Measurements from ENCODE around the gene EPHA3.

Gene EPHA3

DNA sequence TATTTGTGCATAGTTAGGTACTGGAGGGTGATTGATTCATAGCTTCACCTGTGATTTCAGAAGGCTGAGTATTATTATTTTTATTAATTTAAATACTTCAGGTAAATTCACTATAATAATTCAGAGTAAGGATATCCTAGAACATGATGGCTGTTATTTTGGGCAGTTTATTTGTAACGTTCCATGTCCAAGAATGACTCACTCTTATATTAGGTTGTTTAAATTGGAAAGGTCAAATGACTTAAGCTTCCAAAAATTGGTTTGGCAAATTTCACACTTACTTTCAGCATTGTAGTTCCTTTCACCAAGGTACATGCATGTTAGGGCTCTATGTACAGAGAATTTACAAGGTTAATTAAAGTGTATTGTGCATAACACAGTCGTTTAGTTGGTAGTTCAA, 120.2 kb downstream of the EPHA3 start:
- no peak for DNase-seq (ENCODE audit: low spot score)

DNA sequence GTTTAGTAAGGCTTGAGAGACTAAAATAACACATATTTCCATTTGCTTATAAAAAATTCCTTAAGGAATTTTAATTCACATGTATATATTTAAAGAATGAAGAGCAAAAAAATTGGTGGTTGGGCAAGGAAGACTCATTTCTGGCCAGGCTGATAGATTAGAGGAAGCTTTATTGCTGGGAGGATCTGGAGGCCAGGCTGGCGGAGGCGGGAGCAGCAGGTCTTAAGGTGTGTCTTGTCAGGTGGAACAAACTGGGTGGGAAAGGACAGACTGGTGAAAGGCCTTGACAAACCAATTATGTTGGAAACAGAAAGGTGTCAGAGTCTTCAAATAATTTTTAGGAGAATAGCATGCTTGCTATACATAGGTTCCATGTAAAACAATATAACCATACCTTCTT, 124.7 kb downstream of the EPHA3 start:
- no peak for DNase-seq (ENCODE audit: low spot score)

DNA sequence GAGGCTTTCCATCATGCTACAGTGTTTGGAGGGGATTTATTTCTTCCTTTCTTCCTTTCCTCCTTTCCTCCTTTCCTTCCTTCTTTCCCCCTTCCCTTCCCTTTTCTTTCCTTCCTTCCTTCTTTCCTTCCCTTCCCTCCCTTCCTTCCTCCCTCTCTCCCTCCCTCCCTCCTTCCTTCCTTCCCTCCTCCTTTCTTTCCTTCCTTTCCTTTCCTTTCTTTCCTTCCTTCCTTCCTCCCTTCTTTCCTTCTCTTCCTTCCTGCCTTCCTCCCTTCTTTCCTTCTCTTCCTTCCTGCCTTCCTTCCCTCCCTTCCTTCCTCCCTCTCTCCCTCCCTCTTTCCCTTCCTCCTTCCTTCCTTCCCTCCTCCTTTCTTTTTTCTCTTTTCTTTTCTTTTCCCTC, 127.2 kb downstream of the EPHA3 start:
- DNase-seq (ENCODE audit: low spot score) = no peak

DNA sequence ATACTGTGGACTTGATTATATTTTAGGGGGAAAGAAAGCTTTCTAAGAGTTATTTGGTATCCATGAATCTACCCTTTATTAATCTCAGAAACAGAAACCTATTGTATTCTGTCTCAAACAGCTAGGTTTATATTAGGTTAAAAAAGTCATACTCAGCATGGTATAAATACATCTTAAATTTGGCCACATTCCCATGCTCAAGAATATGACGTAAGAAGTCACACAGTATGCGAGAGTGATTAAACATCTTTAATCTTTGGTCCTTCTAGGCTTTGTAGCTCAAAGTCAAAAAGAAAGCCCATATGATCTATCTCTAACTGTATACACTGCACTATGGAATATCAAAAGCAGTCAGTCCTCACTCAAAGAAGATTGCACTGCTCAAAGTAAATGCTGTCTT, 131.4 kb downstream of the EPHA3 start:
- DNase-seq (ENCODE audit: low spot score) = no peak

DNA sequence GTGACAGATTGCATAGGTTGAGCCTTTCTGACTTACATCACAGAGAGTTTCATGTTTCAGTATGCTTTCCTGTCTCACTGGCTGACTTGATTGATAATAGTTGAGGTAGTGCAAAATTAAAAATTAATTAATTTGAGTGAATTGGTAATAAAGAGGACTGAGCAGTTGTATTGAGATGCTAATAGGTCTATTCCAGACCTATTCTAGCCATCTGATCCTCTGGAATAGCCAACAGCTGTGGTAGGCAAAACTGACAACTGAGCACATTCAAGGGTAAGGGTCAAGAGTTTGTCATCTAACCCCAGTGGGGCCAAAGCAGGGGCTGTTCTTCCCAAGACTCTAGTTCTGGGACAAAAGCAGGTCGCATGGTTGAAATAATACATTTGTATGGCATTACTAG, 132.4 kb downstream of the EPHA3 start:
- DNase-seq (ENCODE audit: low spot score) = no peak

DNA sequence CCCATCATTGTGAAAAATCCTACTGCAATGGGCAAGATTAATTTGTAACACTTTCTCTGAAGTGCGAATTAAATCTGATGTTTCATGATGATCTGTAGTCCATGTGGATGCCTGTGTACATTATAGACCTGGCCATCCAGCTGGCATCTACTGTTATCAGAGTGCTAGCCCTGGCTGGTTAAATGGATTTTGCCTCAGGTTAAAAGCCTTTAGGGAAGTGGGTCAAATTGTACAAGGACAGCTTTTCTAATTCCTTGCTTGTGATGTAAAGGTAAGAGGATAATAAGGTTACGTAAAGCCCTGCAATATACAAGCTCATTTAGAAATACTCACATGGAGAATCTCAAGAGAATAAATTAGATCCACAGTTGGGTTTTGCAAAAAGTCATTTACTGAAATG, 138.2 kb downstream of the EPHA3 start:
- no peak for DNase-seq (ENCODE audit: low spot score)

DNA sequence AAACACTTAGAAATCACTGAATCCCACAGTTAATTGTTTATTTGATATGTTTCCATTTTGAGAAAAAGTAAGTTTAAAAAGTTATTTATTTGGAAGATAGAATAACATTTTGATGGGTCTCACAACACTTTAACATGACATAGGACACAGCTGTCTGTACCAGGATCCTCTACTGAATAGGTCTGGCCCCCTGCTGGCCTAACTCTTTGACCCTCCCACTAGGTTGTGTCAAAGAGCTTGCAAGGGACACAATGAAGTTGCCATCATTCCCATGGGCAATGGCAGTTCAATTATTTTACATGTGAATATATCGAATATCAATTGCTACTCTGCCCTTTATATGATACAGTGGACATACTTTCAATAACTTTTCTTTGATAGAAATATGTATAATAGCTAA, 138.9 kb downstream of the EPHA3 start:
- no peak for DNase-seq (ENCODE audit: low spot score)

DNA sequence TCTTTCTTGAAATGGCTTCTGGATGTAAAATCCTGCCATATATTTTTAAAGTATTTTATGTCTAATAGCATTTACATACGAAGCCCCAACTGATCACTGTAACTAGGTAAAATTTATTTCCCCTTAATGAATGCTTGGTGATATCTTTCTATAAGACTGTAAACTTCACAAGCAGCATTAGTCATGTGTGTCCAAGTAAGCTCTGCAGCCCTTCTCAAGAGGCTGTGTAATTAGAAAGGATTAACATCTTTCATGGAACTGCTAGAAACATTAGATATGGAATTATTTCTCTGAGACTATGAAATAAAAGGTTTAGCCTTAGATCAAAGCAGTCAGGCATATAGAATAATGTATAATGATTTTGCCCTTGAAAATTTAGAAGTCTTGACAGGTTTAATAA, 143.3 kb downstream of the EPHA3 start:
- no peak for DNase-seq (ENCODE audit: low spot score)

DNA sequence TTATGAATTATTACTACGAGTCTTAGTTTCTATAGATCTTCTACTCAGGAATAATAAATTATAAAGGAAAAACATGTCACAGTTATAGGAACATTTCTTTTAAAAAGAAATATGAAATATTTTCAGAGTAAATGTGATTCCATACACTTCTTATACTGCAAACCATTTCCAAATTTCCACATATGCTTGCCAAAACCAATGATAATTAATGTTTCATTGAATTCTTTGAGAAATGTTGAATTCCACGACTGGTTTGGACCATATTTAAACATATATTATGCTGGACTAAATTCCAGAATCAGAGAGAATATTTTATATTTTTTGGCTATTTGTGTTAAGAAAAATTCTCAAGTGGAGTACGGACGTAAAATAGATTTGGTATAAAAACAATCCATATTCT, 144.6 kb downstream of the EPHA3 start:
- DNase-seq (ENCODE audit: low spot score) = no peak

DNA sequence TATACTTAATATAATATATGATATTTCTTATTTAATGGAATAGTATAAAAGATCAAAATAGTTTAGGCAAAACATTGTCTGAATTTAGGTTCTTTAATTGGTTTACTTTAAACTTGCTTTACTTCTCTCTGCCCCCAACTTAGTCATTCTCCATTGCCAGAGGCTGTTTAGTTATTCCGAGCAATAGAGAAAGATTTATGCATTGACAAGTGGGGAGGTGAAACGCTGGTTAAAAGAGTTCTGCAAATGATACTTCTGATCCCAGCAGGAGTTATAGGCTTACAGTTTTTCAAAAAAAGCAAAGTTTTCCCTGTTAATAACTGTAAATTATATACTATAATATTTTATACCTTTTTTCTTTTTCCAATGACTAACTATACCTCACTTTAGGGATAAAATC, 145.4 kb downstream of the EPHA3 start:
- no peak for DNase-seq (ENCODE audit: low spot score)

DNA sequence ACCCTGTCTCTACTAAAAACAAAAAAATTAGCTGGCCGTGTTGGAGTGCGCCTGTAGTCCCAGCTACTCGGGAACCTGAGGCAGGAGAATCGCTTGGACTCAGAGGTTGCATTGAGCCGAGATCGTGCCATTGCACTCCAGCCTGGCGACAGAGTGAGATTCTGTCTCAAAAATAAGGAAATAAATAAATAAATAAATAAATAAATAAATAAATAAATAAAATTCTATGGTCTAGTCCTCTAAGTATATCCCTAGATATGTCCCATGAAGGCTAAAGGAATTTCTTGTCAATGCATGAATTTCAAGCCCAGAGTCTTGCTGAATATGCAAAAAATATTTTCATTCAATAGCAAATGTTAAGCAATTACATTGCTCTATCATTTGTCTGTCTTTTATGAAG, 149.0 kb downstream of the EPHA3 start:
- no peak for DNase-seq (ENCODE audit: low spot score)

DNA sequence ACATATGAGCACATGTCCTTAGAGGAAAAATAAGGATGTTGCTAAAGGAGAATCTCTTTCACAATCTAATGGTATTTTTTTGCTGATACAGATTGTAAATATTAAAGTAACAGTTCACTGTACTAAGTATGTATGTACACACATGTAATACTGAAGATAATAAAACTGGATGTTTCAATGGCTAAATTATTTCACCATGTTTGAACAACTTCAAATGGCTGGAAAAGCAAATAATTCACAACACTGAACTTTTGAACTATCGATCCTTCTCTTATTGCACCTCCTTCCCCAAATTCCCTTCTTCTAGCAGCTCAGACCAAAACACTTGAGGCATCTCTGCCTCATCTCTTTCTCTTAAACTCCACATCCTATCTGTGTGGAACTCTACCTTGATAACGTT, 149.5 kb downstream of the EPHA3 start:
- no peak for DNase-seq (ENCODE audit: low spot score)

DNA sequence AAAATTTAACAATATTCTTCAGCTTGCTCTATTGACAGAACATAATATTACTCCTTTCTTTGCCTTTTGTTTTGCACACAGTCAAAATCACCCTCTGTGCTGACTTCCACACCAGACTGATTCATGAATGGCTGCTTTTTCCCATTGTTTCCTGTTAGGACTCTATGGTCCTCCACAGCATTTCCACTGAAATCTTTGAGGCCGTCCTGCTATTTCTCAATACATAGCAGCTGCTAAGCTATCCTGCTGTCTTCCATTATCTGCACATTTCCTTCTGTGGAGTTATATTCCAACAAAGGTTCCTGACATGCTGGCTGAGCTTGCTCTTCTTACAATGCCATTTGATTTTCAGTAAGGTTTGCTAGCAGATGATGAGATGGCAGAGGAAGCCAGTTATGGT, 153.3 kb downstream of the EPHA3 start:
- DNase-seq (ENCODE audit: low spot score) = no peak

DNA sequence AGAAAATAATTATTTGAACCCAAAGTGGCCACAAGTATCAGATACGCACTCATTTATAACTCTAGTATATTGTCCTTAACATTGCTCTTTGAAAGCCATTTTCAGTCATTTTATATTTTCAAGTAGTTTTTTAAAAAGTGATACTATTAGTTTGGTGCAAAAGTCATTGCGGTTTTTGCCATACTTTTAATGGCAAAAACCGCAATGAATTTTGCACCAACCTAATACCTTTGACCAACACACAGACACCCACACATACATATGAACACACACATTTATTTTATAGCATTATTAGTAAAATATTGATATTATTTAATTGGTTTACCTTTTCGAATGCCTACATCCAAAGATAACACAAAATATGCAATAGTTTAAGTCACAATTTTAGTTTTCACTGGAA, 154.3 kb downstream of the EPHA3 start:
- no peak for DNase-seq (ENCODE audit: low spot score)

DNA sequence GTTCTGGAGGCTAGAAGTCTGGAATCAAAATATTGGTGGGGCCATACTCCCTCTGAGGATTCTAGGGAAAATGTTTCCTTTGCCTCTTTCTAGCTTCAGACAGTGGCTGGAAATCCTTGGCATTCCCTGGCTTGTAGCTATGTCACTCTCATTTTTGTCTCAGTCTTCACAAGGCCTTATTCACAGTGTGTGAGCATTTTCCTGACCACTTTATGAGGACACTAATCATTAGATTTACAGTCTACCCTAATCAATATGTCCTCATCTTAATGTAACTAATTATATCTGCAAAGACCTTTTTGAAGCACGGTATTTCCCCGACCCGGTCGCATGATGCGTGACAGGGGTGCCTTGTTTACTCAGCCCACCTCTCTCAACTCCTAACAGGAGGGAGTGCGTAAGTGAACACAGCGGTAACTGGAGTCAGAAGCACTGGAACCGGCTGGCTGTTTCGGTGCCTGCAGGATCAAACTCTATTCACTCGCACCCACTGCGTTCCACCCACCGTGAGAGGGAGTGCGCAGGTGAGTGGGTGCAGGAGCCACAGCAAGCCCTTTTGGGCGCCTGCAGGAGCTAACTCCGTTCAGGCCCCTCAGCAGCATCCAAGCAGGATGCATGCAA, 155.0 kb downstream of the EPHA3 start:
- DNase-seq (ENCODE audit: low spot score) = no peak

DNA sequence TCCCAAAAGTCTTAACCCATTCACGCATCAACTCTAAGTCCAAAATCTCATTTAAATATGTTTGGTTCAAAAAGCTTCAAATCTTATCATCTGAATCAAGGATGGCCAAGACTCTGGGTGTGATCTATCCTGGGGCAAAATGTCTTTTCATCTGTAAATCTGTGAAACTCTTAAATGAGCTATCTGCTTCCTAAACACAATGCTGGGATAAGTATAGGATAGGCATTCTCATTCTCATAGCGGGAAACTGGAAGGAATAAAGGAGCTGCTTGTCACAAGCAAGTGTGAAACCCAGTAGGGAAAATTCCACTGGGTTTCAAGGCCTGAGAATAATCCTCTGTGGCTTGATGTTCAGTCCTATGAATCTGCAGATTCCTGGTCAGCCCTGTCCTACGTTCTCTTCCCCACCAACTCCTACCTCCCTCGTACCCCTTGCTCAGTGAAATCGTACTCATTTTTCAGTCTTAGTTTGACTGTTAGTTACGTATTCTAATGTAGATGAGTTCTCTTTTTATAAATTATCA, 156.7 kb downstream of the EPHA3 start:
- no peak for DNase-seq (ENCODE audit: low spot score)

DNA sequence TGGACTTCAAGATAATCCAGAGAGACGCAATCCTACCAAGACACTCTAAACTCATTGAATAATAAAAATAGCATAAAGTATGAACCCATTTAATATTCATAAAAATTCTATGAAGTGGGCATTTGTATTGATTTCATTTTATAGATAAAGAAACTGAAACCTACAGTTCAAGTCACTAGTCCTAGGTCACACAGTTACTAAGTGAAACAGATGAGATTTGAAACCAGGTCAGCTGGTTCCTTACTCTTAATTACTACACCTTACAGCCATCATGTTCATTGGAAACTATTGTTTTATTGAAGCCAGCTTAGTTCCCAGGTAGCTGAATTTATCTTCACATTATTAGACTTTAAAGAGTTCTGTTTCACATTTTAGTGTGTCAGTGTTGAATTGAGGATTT, 158.7 kb downstream of the EPHA3 start:
- DNase-seq (ENCODE audit: low spot score) = no peak

DNA sequence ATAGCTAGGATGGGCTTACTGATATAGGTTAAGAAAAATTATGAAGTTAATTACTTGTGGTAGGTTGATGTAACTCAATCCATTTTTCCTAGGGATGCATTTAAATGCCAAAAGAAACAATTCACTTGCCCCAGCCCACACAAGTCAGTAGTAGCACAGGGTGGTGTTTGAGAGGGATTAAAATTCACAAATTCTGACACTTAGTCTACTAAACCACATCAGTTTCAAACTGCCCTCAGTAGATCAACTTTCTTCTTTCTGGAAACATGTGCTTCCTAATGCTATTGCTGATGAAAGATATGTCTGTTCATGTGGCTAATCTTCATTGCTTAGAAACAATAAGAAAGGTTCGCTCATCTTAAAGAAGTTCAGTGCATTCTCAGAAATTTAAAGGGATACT, 160.6 kb downstream of the EPHA3 start:
- no peak for DNase-seq (ENCODE audit: low spot score)

DNA sequence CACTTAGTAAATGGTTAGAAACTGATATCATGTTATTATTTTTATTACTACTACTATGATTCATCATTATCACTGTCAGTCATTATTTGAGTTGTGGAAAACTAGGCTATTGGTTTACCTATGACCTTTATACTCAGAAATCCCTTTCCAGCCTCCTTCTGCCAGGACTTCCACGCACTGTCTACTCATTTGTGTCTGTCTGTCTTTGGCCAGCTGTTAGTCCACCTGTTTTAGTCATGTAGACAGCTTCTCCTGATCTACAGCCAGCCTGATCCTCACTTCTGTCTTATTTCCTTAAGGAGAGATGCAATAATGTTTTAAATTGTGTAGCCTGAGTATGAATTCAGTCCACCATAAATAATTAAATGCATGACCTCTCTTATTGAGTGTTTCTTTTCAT, 162.8 kb downstream of the EPHA3 start:
- DNase-seq (ENCODE audit: low spot score) = no peak

DNA sequence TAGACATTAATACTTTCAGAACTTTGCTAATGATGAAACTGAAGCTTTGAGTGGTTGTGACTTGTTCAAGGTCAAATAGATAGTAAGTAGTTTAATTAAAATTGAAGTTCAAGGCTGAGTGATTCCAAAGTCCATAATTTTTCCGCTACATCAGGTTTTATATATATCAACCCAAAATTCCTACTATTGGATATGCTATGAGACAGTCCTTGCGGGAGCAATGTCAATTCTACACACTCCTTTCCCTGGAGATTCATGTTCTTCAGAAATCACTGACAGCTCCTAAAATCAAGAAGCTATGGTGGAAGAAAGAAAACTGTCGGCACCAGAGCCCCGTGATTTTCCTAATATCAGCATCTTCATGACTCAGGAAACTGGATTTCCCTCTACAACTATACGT, 167.6 kb downstream of the EPHA3 start:
- no peak for DNase-seq (ENCODE audit: low spot score)

DNA sequence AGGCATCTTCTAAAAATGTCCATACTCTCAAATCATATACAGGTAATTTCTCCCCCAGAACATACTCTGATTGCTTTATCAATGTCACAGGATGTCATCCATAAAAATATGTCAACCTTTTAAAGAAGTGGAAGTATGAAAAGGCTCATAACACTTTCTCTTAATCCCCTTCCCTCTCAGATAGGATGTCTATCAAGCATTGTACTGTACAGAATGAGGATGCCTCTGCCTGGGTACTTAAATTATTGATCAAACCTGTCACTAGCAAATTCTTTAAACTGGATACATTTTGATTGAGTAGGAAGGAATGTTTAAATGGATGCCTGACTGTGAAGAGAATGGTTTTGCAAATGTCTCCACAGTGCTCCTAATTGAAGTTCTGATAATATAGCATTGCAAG, 168.7 kb downstream of the EPHA3 start:
- no peak for DNase-seq (ENCODE audit: low spot score)

DNA sequence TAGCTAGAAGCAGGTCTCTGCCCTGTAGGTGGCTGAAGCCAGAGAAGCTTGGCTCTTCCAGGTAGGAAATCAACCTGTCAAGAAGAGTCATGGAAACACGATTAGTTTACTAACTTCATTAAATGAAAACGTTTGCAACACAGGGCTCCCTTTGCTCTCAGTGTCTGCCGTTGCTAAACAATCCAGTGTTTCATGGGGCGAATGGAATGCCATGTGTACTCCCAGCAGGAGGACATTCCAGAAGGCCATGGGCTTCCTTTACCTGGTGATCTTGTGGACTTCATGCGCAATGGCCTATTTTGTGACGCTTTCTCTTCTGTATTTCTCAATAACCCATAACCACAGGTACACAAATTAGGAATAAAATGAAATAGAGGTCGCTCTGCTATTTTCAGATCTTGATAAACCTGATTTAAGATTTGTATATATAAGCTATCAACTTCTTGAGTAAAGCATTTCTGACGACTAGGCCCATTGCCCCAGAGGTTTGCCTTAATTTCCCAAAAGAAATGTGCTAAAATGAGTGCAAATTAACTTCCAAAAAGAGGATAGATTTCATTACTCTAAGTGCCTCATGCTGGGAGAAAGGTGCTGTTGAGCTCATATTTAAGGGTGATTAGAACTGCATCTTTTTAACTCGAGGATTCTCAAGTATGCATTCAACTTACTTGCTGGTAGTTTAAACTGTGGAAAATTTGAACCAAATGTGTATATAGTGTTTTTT, 171.0 kb downstream of the EPHA3 start:
- DNase-seq (ENCODE audit: low spot score) = no peak

DNA sequence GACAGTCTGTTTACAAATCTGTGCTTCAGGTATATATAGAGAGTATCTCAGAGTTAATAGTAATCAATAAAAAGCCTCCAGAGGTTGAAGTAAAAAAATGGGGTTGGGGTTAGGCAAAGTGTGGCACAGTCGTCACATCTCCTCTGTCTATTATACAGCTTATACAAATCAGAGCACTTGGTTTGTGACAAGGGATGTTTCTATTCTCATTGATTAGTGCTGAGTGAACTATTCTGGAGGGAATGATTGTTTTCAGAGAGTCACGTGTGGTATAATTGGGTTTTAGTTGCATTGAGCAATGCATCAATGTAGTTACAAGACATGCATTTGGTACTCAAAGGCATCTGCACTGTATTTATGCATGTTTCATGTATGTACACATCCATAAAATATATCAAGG, 172.9 kb downstream of the EPHA3 start:
- DNase-seq (ENCODE audit: low spot score) = no peak

DNA sequence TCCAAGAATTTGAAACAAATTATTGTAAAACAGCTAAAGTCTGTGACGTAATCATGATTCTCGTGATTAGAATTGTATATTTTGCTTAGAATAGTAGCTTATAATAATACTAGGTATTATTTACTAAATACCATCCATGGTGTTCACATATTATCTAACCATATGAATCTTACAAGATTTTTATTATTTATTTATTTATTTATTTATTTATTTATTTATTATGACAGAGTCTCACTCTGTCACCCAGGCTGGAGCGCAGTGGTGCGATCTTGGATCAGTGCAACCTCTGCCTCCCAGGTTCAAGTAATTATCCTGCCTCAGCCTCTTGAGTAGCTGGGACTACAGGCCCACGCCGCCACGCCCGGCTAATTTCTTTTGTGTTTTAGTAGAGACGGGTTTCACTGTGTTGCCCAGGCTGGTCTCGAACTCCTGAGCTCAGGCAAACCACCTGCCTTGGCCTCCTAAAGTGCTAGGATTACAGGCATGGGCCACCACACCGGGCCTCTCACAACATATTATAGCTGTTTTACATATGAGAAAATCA, 173.5 kb downstream of the EPHA3 start:
- no peak for DNase-seq (ENCODE audit: low spot score)

All from Ammon's horn (tissue), 1 donor.